Heart right ventricle (tissue), 16 donors: Measurements from ENCODE around the gene SLC45A2. TPM values are rescaled to one million over a fixed set of nuclear protein-coding genes. Genes with fewer than 3 reads are reported as not detected.

ENCODE experiments used
- ATAC-seq, 8 donors: fragments of 200-7000 bp; cut with Tn5 transposase; one replicate each; pipeline ENCODE4 v1.9.1; 2020; ENCODE audit warnings: mild to moderate bottlenecking in 8 of 8, moderate library complexity in 8 of 8, moderate number of reproducible peaks in 1 of 8
- DNase-seq, 2 donors: peaks; one replicate each; pipeline ENCODE4 v3.0.0-alpha.2; 2020
- H3K27ac ChIP-seq, 10 donors: fragments of 200-600 bp; sonication (generic) in 2 of 10; one replicate each; pipeline versions ENCODE4 v1.5.0 to v1.8.0; 2020 to 2022; ENCODE audit warnings: mild to moderate bottlenecking in 3 of 10
- H3K27me3 ChIP-seq, 7 donors: fragments of 200-600 bp; one replicate each; pipeline ENCODE4 v1.8.0; 2021 to 2022; ENCODE audit warnings: mild to moderate bottlenecking in 2 of 7
- H3K36me3 ChIP-seq, 9 donors: fragments of 200-600 bp; sonication (generic) in 1 of 9; one replicate each; pipeline versions ENCODE4 v1.5.0 to v1.8.0; 2020 to 2022; ENCODE audit warnings: mild to moderate bottlenecking in 2 of 9
- H3K4me1 ChIP-seq, 9 donors: fragments of 200-600 bp; sonication (generic) in 1 of 9; one replicate each; pipeline versions ENCODE4 v1.5.0 to v1.8.0; 2020 to 2022; ENCODE audit warnings: mild to moderate bottlenecking in 4 of 9
- H3K4me3 ChIP-seq, 10 donors: fragments of 200-600 bp; sonication (generic) in 2 of 10; one replicate each; pipeline versions ENCODE4 v1.5.0 to v1.8.0; 2020 to 2022; ENCODE audit warnings: mild to moderate bottlenecking in 7 of 10, moderate library complexity in 2 of 10
- H3K9me3 ChIP-seq, 11 donors: fragments of 200-600 bp in 10 of 11; sonication (generic) in 2 of 11; one replicate each; pipeline versions ENCODE4 v1.5.0 to v1.8.0; 2013 to 2022; ENCODE audit warnings: mild to moderate bottlenecking in 2 of 11, control low read depth in 1 of 11, moderate library complexity in 1 of 11
- CTCF ChIP-seq, 9 donors: fragments of 200-600 bp; sonication (generic) in 2 of 9; IDR thresholded peaks; one replicate each; pipeline versions ENCODE4 v1.5.0 to v1.8.0; 2021 to 2022; ENCODE audit warnings: antibody characterized with exemption in 9 of 9, mild to moderate bottlenecking in 5 of 9, moderate library complexity in 1 of 9
- WGBS, 2 donors: extraction: QIAGEN DNeasy Blood & Tissue Kit; methylation state at CpG; one replicate each; pipeline ENCODE4 v1.1.7; 2013; ENCODE audit warnings: inconsistent platforms in 1 of 2; 5-methylcytosine and 5-hydroxymethylcytosine counted together
- intact Hi-C, 10 donors: fragments of 100-400 bp; cut with DNase I; formaldehyde crosslinking; loops; one replicate each; pipeline versions ENCODE4 v1.11.1 to v1.14.2; 2022
- polyA plus RNA-seq, 2 donors: library from polyadenylated mRNA; stranded (reverse); fragments of 200-250 nt; gene quantifications; one replicate each; pipeline ENCODE4 v1.2.3, GENCODE V29; 2013
- total RNA-seq, 10 donors: library from RNA; stranded (reverse); fragmentation: NEBNext Ultra II Directional in 3 of 10; extraction: Animal tissue kit (Norgen Biotek cat#: 25700) in 3 of 10; gene quantifications; one replicate each; pipeline versions ENCODE4 v1.2.1 to v1.2.4, GENCODE V29; 2021 to 2023
- donor health status: Arrhythmogenic right ventricular cardiomyopathy.
- donor health status: ischemic (EF 13 %, LVEDD 7.1; RV severe dilation, severe dysfunction).
- donor health status: healthy with polysubstance abuse.
- donor health status: DM: no; HTN: yes; CAD: no.
- donor health status: DM: no; HTN: no; CAD: no.
- donor health status: ischemic (EF 25% LVEDD 6.9; RV normal size, moderate dysfunction).
- donor health status: ischemic (EF 25% LVEDD 5.7; RV mildly dilated, moderate dysfunction).
- donor health status: healthy.
- donor health status: DM: yes; HTN: yes; CAD: no.
- donor health status: Ischemic cardiomyopathy.
- donor health status: ischemic (EF 35%, LVEDD 5.7; RV mildly dilated, moderate dysfunction).
- donor health status: nonischemic (EF 11% LVEDD 7.7; RV severe dilation, severe dysfunction).
- donor health status: DM: yes; HTN: yes; CAD: no.
- donor health status: PGD.
- donor health status: ischemic (EF 29% LVEDD 5.4; RV normal size, mild dysfunction).
- donor health status: nonischemic (EF 23%, LVEDD 6.1; RV moderate dilation, normal function).

SLC45A2 gene
- total and polyA plus RNA-seq, 12 donors, result 0.09 to 0.15 (median 0.11) TPM; not detected in 9

DNA sequence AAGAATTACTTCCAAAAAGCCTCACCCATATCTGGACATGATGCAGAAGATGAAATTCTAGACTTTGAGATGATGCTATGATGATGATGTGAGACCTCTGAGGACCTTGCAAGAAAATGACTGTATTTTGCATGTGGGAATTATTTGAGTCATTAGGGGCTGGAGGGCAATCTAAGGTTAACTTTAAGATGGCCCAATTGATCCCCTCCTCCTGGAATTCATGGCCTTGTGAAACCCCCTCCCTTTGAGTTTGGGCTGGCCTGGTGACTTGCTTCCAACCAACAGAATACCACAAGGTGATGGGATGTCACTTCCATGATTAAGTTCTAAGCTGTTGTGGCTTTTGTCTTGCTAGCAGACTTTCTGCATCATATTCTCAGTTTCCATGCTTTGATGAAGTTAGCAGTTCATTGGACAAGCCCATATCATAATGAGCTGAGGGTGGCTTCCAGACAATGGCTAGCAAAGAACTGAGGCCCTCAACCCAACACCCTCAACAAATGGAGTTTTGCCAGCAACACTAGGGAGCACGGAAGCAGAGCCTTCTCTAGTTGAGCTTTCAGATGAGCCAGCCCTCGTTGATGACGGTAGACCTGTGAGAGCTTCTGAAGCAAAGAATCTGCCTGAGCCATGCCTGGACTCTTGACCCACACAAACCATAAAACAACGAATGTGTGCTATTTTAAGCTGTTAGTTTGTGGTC lies 30.8 kb upstream of the SLC45A2 start:
- DNase-seq (no peak), ATAC-seq (no peak)
- no peak for TF ChIP-seq CTCF (IDR thresholded peaks at IDR 0.05)
- 92 to 93% methylated on average over 4 of the region's 4 CpGs for WGBS, 2 donors
- Histone ChIP-seq H3K9me3 (no peaks in the 10 kb centered on the region), H3K36me3 (peaks cover 0 to 7% (median 0%) of the 10 kb centered on the region in 9 donors), H3K4me1 (peaks cover 0 to 13% (median 0%) of the 10 kb centered on the region in 9 donors), H3K27me3 (no peaks in the 10 kb centered on the region), H3K4me3 (no peak overlapping the region), H3K27ac (no peak overlapping the region)
- intact Hi-C loops, result no loop called here

- no peaks in the 10 kb centered on the region for H3K27me3 ChIP-seq
- H3K9me3 ChIP-seq, result no peaks in the 10 kb centered on the region
- H3K36me3 ChIP-seq, result peaks cover 0 to 7% (median 0%) of the 10 kb centered on the region in 9 donors
- 98 to 100% methylated on average over 2 of the region's 2 CpGs for WGBS, 2 donors
- DNase-seq, result no peak
- H3K27ac ChIP-seq, result no peak overlapping the region
- no peak for ATAC-seq
- no peak overlapping the region for H3K4me3 ChIP-seq
- H3K4me1 ChIP-seq, result peaks cover 0 to 13% (median 0%) of the 10 kb centered on the region in 9 donors
- no peak for TF ChIP-seq CTCF (IDR thresholded peaks at IDR 0.05)
- intact Hi-C loops, result no loop called here
These were observed 30.1 kb upstream of the SLC45A2 start for GRCh38 chr5:34014626-34015025.

DNA sequence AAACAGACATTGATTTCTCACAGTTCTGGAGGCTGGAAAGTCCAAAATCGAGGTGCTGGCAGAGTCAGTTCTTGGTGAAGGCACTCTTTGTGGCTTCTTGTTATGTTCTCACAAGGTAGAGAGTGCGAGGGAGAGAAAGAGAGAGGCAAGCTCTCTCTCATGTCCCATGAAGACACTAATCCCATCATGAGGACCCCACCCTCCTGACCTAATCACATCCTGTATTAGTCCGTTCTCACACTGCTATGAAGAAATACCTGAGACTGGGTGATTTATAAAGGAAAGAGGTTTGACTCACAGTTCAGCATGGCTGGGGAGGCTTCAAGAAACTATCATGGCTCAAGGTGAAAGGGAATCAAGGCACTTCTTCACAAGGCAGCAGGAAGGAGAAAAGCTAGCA lies 29.1 kb upstream of the SLC45A2 start:
- DNase-seq (no peak), ATAC-seq (no peak)
- no peaks in the 10 kb centered on the region for H3K27me3 ChIP-seq
- no peak for TF ChIP-seq CTCF (IDR thresholded peaks at IDR 0.05)
- no peak overlapping the region for H3K4me3 ChIP-seq
- H3K27ac ChIP-seq, result no peak overlapping the region
- no peaks in the 10 kb centered on the region for H3K9me3 ChIP-seq
- peaks cover 0 to 3% (median 0%) of the 10 kb centered on the region in 9 donors for H3K36me3 ChIP-seq
- H3K4me1 ChIP-seq, result peaks cover 0 to 21% (median 6%) of the 10 kb centered on the region in 9 donors
- WGBS, 2 donors, result 94% methylated on average over 3 of the region's 3 CpGs
- intact Hi-C loops, result no loop called here

GRCh38 chr5:34012791-34013190 lies 28.3 kb upstream of the SLC45A2 start:
- Histone ChIP-seq H3K9me3 (no peaks in the 10 kb centered on the region), H3K4me3 (no peak overlapping the region), H3K4me1 (peaks cover 0 to 22% (median 6%) of the 10 kb centered on the region in 9 donors), H3K36me3 (no peaks in the 10 kb centered on the region), H3K27ac (no peak overlapping the region), H3K27me3 (no peaks in the 10 kb centered on the region)
- TF ChIP-seq CTCF (IDR thresholded peaks at IDR 0.05), result no peak
- no peak for ATAC-seq
- DNase-seq, result no peak
- intact Hi-C loops, result no loop called here
